MV-4-11 (cell line): ENCODE measurements around the gene NCOR1.

Experiments
- DNase-seq: peaks from one replicate; lab custom pipeline; 2025; lab: John Stamatoyannopoulos, UW

The NCOR1 gene

DNA sequence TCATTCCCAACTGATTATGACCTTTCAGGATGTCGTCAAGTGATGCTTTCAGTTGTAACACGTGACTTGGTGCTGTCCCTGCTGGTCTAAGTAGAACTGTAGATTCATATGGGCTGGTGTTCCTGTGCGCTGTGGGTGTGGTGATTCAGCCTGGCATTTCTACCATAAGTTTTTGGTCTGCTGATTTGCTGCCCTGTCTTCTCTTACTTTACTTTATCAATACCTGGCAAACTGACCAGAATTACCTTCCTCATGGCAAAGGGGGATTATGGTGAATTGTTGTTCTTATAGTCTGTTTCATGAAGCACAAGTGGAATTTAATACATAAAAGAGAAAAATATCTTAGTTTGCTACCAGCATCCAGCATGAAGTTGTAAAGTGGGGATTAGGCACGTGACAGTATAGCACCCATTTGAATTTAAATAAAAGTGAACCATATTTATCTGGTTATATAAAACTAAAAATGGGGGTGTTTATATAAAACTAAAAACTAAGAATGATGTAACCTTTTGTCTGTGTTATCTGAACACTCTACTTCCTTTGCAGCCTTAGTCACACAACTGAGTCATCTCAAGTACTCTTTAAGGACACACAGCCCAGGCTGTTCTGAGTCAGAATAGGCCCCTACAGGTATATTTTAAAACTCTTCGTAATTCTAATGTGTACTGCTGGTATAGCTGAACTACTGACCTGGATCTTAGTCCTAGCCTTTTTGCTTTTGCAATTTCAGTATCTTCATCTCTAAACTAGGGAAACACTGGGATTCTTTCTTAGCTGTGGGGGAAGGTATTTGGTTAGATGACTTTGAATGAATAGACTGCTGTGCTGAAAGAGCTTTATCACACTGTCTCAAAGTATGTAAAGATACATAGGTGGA lies 187.4 kb downstream of the NCOR1 start:
- peak; percentile 66 for DNase-seq

DNA sequence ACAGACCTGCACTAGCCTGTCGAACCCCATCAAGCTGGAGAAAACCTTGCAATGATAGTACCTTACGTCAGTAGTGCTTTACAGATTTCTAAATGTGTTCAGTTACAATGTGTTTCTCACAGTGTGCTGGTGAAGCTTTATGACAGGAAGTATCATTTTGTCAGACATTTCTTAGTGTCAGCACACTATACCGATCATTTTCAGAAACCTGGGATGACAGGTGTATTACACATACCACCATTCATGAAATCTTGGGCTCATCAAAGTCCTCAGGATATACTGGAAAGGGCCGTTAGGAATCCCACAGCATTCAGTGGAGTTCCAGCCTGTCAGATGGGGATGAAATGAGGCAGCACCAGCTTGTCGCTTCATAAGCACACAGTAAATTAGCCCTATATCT lies 188.4 kb downstream of the NCOR1 start:
- no peak for DNase-seq

DNA sequence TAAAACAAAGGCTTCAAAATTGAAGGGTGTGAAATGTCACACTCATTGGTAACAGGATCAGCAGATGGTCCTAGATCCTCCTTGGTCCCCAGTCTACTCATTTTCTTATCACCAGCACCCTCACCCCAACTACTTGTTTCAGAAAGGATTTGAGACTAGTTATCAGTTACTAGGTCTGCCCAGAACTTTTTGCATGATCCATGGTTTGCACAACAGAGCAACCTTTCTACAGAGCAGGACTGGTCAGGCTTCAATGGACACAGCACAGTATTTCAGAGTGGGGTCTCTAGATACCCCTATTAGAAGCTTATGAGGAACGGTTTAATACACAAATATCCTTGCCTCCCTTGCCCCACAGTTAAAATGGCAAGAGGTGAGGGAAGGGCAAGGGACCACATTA lies 190.1 kb downstream of the NCOR1 start:
- no peak for DNase-seq

DNA sequence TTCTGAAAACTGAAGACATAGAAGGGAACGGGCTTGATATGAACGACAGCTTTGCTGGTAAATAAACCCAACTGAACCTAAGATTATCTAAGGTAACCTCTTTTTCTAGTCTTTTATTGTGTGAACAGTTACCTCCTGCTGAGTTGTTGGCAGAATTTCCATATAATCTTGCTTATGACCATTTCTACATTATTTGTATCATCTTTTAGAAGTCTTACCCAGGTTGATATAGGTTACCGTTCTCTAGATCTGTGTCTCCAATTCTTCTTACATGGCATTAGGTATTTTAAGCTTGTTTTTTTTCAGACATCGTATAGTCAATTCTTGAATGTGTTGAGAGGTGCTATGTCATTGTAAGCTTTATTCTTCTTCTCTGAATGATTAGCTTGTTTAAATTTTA lies 191.5 kb downstream of the NCOR1 start:
- DNase-seq: no peak

DNA sequence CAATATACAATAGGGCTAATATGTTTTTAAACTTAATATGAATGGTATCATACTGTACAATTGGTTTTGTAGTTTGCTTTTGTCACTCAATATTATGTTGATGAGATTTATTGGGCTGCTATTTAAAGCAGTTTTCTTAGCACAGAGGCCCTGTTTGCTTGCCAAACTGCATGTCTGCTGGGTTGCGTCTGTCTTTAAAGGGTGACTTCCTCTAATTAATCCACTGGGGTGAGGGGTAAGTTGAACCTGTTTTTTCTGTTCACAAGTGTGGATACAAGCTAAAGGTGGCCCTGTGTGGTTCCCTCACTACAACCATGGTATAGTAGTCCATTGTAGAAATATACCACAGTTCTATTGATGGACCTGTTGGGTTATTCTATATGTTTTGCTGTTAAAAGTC lies 196.0 kb downstream of the NCOR1 start:
- peak; percentile 18 for DNase-seq

DNA sequence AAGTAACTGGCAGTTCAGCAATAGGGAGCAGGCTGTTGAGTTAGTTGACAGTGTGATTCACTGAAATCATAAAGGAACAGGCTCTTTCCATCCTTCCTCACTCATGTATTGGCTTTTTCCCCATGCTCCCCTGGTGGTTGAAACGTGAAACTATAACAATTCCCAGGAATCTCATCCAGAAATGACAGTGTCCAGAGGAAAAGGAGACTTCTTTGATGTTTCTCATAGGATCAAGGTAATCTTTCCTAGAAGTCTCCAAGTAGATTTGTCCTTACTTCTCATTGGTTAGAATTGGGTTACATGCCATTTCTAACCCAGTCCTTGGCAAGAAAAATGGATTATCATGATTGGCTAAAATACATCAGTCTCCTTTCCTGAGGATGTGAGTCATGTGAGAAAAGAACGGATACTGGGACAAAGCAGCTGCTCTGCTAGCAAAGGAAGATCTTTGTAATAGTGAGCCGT lies 201.4 kb downstream of the NCOR1 start:
- no peak for DNase-seq

DNA sequence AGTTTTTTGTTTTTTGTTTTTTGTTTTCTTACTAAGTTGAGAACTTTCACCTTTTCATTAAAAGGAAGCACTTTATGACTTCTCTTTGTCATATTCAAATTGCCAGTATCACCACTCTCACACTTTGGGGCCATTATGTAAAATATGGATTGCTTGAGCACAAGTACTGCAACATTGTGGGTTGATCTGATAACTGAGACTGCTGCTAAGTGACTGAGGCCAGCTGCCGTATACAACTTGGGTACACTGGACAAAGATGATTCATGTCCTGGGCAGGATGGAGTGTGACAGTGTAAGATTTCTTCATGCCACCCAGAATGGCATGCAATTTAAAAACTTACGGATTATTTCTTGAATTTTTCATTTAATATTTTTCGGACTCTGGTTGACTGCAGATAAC lies 207.9 kb downstream of the NCOR1 start:
- no peak for DNase-seq

DNA sequence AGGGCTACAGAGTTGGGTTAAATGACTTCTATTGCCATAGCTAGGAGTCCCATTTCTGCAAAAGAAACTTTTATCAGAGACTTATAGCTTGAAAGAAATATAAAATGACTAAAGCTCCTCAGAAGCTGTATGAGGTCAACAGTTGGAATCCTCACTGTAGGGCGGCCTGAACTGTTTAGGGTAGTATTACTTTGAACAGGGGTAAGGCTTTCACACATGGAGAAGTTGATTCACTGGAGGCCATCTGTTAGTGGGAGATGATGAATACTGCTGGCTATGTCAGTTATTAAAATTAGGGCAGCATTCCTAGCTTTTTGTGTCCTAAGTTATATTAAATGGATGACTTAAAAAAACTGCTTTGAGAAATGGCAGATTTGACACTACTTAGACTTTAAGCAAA lies 209.7 kb downstream of the NCOR1 start:
- DNase-seq: no peak

DNA sequence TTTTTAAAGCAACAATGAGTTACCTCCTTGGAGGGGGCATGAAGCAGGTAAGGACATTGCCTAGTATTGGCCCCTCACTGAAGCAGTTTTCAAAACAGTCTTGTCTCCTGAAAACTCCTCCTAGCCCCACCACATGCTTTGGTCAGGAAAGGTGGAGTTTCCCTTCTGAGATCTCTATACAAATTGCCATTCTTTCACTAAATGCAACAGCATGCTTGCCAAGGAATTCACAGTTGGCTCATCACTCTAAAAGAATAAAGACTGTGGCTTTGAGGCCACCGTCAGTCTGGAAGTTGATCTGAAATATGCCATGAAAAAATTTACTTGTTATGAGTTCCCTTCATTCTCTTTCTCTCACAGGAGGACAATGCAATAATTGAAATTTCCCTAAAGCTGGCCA lies 211.5 kb downstream of the NCOR1 start:
- DNase-seq: no peak

DNA sequence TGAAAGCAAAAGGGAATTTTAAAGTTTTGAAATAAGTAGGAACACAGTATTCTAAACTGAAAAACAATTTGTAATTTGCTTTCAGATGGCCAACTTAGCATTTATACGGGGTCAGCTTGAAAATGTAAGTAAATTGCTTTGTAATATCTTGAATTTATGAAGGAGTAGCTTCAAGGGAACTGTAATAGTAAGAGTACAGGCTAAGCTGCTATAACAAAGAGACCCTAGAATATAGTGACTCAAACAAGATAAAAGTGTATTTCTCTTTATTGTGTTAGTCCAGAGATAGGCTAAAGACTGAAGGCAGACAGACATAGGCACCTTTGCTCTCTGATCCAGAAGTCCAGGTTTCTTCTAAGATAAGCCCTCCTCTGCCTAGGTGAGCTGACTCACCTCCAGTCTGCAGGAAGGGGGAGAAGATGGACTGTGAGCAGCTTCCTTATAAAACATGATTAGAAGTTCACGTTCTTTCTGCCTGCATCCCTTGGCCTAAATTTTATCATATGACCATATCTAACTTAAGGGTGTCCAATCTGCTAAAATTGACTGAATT lies 212.6 kb downstream of the NCOR1 start:
- DNase-seq: no peak

DNA sequence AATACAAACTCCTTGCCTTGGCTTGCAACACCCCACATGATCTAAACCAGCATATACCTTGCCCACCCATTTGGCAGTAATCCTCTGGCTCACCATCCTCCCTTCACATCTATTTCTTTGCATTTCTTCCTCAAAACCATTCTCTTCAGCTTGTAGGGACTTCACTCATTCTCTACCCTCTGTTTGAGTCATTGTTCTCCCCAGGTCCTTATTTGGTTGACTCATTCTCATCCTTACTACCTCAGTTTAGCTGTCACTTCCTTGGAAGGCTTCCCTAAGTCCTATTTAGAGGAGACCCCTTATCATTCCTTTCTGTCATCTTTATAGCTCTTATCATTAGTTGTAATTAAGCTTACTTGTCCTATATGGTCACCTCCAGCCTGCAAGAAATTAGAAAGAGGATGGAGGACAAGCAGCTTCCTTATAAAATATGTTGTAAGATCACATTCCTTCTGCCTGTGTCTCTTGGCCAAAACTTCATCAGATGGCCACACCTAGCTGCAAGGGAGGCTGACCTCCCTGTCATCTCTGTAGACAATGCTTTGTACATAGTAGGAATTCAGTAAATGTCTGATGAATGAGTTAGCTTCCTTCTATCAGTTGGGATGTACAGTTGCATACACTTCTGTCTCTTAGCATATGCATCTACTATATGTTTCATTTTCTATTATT lies 214.0 kb downstream of the NCOR1 start:
- peak; percentile 12 for DNase-seq

DNA sequence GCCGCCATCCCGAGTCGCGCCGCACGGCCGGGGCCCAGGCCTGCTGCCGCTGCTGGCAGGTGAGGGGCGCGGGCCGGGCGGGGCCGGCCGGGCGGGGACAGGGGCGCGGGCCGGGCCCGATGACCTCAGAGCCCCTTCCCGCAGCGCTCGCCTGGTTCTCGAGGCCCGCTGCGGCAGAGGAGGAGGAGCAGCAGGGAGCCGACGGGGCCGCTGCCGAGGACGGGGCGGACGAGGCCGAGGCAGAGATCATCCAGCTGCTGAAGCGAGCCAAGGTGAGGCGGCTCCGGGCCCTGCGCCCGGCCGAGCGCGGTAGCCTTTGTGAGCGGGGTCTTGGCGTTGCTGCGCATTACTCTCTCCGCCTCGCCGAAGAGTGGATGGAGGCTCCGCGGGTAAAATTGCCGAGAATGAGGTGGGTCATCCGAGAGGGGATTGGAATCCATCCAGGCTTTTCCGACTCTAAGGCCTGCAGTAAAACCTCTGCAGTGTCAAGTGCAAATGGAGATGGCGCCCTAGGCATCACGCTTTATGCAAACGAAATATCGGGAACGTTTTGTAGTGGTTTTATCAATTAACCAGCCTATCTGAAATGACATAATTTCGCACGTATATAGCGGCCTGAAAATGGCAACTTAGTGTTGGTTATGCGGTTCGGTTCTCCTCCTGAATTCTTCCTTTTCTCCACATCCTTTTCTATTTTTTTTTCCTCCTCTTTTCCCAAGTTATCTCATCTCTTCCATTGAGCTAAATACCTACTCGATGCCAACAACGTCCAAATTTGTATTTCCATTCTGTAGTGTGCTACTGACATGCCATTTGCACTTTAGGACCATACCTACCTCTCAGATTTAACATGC lies 215.1 kb downstream of the NCOR1 start:
- no peak for DNase-seq

DNA sequence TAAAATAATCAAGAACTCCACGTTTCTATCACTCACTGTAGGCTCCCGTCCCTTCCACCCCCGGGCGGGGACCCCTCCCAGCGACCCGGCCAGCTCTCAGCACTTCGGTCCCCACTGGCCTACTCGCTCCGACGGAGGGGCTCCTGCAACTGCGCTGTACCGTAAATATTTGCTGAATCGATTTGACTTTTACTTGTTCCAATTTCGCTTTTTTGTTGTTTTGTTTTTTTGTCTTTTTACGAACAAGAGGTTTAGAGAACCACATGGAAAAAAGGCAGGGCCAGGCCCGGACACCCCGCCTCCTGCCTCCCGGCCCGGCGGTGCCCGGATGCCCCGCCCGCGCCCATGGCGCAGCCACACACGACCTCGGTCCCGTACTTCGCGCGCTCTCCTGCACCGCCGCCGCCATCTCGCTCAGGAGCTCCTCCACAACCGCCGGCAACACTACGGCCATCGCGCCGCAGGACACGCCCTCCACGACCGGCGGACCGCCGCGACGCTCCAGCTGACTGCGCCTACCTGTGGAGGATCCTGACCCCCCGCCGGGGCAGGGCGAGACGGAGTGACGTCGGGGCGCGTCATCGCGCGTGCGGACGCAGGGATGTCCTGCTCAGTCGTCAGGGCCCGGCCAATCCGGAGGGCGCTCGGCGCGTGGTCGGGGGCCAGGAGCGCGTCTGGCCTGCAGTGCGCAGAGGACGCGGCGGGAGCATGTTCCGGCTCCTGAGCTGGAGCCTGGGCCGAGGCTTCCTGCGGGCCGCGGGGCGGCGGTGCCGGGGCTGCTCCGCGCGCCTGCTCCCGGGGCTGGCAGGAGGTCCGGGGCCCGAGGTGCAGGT lies 216.0 kb downstream of the NCOR1 start, which contains the start of the genes TTC19 and ZSWIM7:
Gene TTC19, plus strand, starts transcription at position 684 of the 833 bp plus-strand sequence. Its CDS starts 25 bp downstream, at position 709.
Gene ZSWIM7, minus strand, starts transcription at position 564 of the 833 bp plus-strand sequence. Its CDS starts 110 bp downstream, at position 454.
- DNase-seq: peak; percentile 88

DNA sequence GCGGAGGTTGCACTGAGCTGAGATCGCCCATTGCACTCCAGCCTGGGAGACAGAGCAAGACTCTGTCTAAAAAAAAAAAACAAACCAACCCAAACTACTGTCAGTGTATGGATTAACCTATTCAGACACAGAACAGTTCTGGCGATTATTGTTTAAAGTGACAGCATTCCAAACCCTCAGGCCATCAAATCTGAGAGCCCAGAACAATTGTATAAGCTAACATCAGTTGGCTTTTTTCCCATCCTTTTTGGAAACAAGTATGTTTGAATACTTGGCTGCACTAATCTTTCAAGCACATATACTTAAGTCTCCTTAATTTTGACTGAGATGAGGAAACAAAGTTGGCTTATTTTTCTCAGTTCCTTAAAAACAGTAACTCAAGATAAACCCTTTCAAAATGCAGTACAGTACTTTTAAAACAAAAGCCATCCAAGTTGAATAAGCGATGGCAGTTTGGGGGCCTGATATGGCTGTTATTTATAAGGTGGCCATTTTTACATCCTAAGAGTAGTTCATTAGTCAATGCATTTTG lies 217.2 kb downstream of the NCOR1 start:
- DNase-seq: peak; percentile 91

DNA sequence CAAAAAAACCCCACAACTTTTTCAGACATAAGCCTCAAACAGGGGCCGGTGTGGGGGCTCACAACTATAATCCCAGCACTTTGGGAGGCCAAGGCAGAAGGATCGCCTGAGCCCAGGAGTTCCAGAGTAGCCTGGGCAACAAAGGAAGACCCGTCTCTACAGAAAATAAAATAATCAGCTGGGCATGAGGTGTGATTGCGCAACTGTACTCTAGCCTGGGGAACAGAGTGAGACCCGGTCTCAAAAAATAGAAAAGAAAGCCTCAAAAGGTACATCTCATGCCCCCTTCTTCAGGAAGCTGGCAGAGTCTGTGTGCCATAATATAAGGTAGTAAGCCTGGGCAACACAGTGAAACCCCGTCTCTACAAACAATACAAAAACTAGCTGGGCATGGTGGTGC lies 219.0 kb downstream of the NCOR1 start:
- DNase-seq: no peak

DNA sequence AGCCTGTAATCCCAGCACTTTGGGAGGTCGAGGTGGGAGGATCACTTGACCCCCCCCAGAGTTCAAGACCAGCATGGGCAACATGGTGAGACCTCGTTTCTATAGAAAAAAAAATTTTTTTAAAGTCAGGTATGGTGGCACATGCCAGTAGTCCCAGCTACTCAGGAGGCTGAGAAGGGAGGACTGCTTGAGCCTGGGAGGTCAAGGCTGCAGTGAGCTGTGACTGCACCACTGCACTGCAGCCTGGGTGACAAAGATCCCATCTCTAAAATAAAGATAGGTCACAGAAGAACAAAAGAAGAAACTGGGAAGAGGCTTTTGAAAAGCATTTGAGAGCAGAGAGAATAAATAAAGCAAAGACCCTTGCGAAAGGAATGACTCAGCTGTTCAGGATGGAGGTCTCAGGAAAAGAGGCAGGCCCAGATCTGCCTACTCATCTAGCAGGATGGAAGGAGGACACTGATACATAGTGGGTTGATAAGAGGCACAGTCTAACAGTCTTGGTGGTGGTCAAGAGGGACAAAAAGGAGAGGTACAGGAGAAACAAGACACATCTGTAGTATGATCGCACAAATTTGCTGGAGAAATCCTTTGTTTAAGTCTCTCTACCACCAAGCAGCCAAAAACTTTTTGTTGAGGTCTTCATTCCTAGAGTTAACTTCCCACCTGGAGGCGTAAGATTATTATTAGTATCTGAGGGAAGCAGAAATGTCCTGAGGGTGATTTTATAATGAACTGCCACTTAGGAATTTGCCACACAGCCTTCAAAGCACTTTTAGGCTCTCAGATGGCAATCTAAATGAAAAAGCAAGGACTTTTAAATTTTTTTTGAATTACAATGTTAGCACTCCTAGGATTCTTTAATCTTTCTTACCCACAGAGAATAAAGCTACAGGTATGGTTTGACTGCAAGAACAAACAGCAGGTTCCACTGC lies 233.4 kb downstream of the NCOR1 start:
- DNase-seq: peak; percentile 16

DNA sequence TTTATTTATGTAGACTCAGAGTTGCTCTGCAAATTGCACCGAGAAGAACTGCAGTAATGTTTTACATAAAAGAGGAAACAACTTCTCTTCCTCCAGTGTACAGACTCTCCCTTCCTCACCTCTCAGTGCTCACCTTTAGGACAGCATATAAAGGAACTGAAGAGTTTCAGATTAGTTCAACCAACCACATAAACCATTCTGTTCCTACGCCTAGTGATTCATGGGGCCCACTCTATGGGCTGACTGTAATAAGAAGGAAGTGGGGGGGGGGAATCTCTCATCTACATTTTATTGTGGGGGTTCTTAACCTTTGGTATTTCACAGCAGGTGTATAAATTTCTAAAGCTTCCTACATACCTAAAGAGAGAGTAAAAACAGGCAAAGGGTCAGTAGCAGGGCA lies 234.1 kb downstream of the NCOR1 start:
- peak; percentile 68 for DNase-seq
